ENCODE results near the gene FREM1. TPM values are rescaled to one million over a fixed set of nuclear protein-coding genes. Genes with fewer than 3 reads are reported as not detected.
"Not testable (repeated sequence)": the region's sequence is repeated elsewhere in the genome, so short reads cannot be mapped to it uniquely, and the experiment has no call there.

The FREM1 gene
- polyA plus RNA-seq, 2 donors: 0.13 to 0.18 TPM

DNA sequence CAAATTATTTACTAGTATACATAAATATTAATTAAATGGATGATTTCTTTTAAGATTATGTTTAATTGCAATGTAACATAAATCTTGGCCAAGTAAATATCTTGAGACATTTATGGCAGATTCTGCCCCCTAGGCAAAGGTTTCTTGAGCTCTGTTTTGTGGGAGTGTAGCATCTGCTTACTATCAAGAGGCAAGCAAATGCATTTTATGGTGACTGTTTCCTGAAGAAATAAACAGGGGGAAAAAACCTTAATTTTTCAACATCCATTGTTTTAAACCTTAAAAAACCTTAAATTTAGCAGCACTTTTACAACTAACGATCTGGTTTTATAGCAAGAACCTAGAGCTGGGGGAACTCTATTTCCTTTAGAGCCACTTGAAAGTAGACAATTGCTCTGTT, 25.7 kb upstream of the FREM1 start:
- Histone ChIP-seq H3K9me3 (ENCODE audit: control insufficient read depth in 2 of 2, insufficient read depth in 1 of 2, low read depth in 1 of 2, low read length in 1 of 2) (no peaks in the 10 kb centered on the region), H3K4me3 (ENCODE audit: low read depth in 1 of 2, low read length in 2 of 2) (no peak overlapping the region), H3K36me3 (ENCODE audit: control insufficient read depth in 2 of 2, insufficient read depth in 2 of 2, low read length in 1 of 2) (no peaks in the 10 kb centered on the region), H3K27ac (ENCODE audit: low read depth in 2 of 2, low read length in 1 of 2) (no peak overlapping the region), H3K4me1 (ENCODE audit: control insufficient read depth in 2 of 2, insufficient read depth in 2 of 2, low read length in 1 of 2) (no peaks in the 10 kb centered on the region), H3K27me3 (ENCODE audit: control insufficient read depth in 1 of 2, insufficient read depth in 2 of 2, low read length in 2 of 2) (no peaks in the 10 kb centered on the region)
- WGBS, 2 donors: 89 to 90% methylated on average over 1 of the region's 1 CpG

DNA sequence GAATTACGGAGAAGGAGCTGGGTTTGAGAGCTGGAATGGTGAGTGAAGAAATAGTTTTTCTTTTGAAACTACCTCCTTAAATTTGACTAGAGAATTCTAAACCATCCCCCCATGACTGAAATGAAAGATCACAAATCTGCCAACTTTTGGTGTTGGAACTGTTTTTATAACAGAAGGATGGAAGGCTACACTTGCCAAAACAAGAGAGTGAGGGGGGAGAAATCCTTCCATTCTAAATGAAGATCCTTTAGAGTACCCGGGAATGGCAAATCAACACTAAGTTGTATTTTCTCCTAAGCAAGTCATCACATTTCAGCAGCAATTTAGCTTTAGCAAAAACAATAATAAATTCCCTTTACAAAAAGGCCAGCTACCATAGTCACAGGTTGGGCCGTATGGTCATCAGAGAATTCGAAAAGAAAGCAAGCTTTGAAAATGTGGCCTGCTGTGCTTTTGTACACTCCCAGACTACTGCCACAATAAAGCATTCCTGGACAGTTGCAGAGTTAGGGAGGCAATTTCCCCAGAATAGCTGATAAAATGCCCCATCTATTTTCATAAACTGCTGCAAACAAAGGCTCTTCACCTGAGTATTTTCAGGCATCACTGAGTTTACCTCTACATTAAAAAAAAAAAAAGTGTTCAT, 25.0 kb upstream of the FREM1 start:
- Histone ChIP-seq H3K27me3 (ENCODE audit: control insufficient read depth in 1 of 2, insufficient read depth in 2 of 2, low read length in 2 of 2) (no peaks in the 10 kb centered on the region), H3K4me3 (ENCODE audit: low read depth in 1 of 2, low read length in 2 of 2) (no peak overlapping the region)

DNA sequence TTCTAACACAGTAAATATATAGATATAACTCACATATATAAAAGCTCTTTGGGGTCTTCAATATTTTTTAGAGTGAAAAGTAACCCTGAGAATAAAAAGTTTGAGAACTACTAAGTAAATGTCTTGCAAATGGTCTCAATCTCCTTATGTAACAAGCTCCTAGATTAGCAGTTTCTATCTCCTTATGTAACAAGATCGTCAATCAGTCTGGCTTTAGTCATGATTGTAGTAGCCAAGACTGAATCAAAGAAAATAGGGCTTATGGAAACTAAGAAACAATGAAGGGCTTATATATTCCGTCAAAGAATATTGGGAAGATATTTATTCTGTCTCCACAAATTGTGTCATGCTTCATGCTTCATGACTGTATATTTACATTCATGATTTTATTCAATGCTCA, 22.4 kb upstream of the FREM1 start:
- H3K27me3 ChIP-seq (ENCODE audit: control insufficient read depth in 1 of 2, insufficient read depth in 2 of 2, low read length in 2 of 2): no peaks in the 10 kb centered on the region
- WGBS, 2 donors: 53 to 60% methylated on average over 2 of the region's 2 CpGs
- H3K36me3 ChIP-seq (ENCODE audit: control insufficient read depth in 2 of 2, insufficient read depth in 2 of 2, low read length in 1 of 2): no peaks in the 10 kb centered on the region
- no peak overlapping the region for H3K27ac ChIP-seq (ENCODE audit: low read depth in 2 of 2, low read length in 1 of 2)
- H3K4me3 ChIP-seq (ENCODE audit: low read depth in 1 of 2, low read length in 2 of 2): no peak overlapping the region
- H3K4me1 ChIP-seq (ENCODE audit: control insufficient read depth in 2 of 2, insufficient read depth in 2 of 2, low read length in 1 of 2): no peaks in the 10 kb centered on the region
- no peaks in the 10 kb centered on the region for H3K9me3 ChIP-seq (ENCODE audit: control insufficient read depth in 2 of 2, insufficient read depth in 1 of 2, low read depth in 1 of 2, low read length in 1 of 2)

More for the DNA sequence above, 25.0 kb upstream of the FREM1 start:
- Histone ChIP-seq H3K4me1 (ENCODE audit: control insufficient read depth in 2 of 2, insufficient read depth in 2 of 2, low read length in 1 of 2) (no peaks in the 10 kb centered on the region), H3K36me3 (ENCODE audit: control insufficient read depth in 2 of 2, insufficient read depth in 2 of 2, low read length in 1 of 2) (no peaks in the 10 kb centered on the region), H3K9me3 (ENCODE audit: control insufficient read depth in 2 of 2, insufficient read depth in 1 of 2, low read depth in 1 of 2, low read length in 1 of 2) (no peaks in the 10 kb centered on the region), H3K27ac (ENCODE audit: low read depth in 2 of 2, low read length in 1 of 2) (no peak overlapping the region)
- WGBS, 2 donors: 81 to 83% methylated on average over 4 of the region's 4 CpGs

DNA sequence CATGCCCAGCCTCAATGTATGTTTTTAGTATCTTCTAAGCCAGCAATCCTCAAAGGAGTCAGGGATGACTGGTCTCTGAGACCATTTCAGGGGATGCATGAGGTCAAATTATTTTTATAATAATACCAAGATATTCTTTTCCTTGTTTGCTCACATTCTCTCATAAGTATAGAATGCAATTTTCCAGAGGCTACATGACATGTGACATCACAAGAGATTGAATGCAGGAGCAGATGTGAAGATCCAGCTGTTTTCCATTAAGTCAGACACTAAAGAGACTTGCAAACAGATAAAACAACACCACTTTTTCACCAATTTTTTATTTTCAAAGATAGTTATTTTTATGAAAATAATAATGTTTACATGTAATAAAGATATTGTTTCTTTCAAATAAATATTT, 22.0 kb upstream of the FREM1 start:
- no peaks in the 10 kb centered on the region for H3K4me1 ChIP-seq (ENCODE audit: control insufficient read depth in 2 of 2, insufficient read depth in 2 of 2, low read length in 1 of 2)

DNA sequence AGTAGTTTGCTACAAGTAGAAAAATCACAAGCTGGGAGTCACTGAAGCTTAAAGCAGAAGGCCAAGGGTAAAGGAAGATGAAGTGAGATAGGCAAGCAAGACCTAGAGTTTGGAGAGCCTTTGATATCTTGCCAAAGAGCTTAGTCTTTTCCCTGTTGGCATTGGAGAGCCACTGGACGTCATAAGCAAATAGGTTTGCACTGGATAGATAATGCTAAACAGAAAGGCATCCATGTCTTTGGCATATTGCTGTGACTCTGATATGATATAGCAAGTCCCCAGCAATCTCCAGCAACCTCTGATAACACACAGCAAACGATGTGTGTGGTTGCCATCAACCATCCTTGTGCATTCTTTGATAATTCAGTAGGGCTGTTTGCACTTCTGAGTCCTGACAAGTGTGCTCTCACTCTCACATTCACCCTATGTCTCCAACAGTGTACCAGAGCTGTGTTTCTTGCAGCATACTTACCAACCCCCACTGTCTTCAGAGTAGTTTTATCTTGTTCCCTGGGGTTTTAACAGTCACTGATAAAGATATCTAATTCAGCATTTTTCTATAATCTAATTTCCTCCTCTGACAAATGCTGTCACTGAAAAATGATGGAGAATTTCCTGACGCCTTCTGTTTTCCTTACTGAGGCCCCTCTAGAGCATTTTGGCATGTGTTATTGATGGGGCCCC, 16.9 kb upstream of the FREM1 start:
- 44 to 47% methylated on average over 3 of the region's 3 CpGs for WGBS, 2 donors

More for the DNA sequence above, 22.0 kb upstream of the FREM1 start:
- H3K27me3 ChIP-seq (ENCODE audit: control insufficient read depth in 1 of 2, insufficient read depth in 2 of 2, low read length in 2 of 2): no peaks in the 10 kb centered on the region
- H3K27ac ChIP-seq (ENCODE audit: low read depth in 2 of 2, low read length in 1 of 2): no peak overlapping the region
- H3K36me3 ChIP-seq (ENCODE audit: control insufficient read depth in 2 of 2, insufficient read depth in 2 of 2, low read length in 1 of 2): no peaks in the 10 kb centered on the region
- H3K9me3 ChIP-seq (ENCODE audit: control insufficient read depth in 2 of 2, insufficient read depth in 1 of 2, low read depth in 1 of 2, low read length in 1 of 2): no peaks in the 10 kb centered on the region
- no peak overlapping the region for H3K4me3 ChIP-seq (ENCODE audit: low read depth in 1 of 2, low read length in 2 of 2)

DNA sequence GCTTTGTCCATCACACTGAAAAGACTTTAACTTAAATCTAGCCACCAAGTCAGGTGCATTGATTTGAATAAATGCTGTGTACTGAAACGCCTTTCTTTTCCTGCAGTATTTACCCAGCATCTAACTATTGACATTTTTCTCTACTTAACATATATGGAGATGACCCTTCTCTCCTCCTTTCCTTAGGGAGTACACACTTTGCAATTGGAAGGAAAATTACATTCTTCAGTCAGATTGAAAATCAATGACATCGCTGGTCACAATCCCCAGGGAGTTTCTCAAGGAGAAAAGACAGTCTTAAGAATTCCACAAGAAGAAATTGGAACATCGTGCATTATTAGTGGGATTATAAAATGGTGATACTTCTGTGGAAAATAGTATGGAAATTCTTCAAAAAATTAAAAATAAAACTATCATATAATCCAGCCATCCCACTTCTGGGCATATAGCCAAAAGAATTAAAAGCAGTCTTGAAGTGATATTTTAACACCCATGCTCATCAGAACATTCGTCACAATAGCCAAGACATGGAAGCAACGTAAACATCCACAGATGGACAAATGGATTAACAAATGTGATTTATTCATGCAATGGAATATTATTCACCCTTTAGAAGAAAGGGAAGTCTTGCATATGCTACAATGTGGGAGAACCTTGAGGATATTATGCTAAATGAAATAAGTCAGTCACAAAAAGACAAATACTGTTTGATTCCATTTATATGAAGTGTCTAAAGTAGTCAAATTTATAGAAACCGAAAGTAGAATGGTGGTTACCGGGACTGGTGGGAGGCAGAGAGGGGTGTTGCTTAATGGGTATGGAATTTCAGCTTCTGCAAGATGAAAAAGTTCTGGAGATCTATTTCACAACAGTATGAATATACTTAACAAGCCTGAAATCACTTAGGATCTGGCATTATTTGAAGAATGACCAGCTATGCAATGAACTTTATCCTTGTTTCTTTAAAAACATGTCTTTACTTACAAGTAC, 14.3 kb upstream of the FREM1 start:
- WGBS, 2 donors: 58 to 66% methylated on average over 7 of the region's 7 CpGs
- no peaks in the 10 kb centered on the region for H3K9me3 ChIP-seq (ENCODE audit: control insufficient read depth in 2 of 2, insufficient read depth in 1 of 2, low read depth in 1 of 2, low read length in 1 of 2)
- no peak overlapping the region for H3K4me3 ChIP-seq (ENCODE audit: low read depth in 1 of 2, low read length in 2 of 2)
- no peaks in the 10 kb centered on the region for H3K36me3 ChIP-seq (ENCODE audit: control insufficient read depth in 2 of 2, insufficient read depth in 2 of 2, low read length in 1 of 2)
- no peaks in the 10 kb centered on the region for H3K27me3 ChIP-seq (ENCODE audit: control insufficient read depth in 1 of 2, insufficient read depth in 2 of 2, low read length in 2 of 2)
- H3K27ac ChIP-seq (ENCODE audit: low read depth in 2 of 2, low read length in 1 of 2): no peak overlapping the region
- H3K4me1 ChIP-seq (ENCODE audit: control insufficient read depth in 2 of 2, insufficient read depth in 2 of 2, low read length in 1 of 2): no peaks in the 10 kb centered on the region

More for the DNA sequence above, 16.9 kb upstream of the FREM1 start:
- Histone ChIP-seq H3K36me3 (ENCODE audit: control insufficient read depth in 2 of 2, insufficient read depth in 2 of 2, low read length in 1 of 2) (no peaks in the 10 kb centered on the region), H3K4me1 (ENCODE audit: control insufficient read depth in 2 of 2, insufficient read depth in 2 of 2, low read length in 1 of 2) (no peaks in the 10 kb centered on the region), H3K9me3 (ENCODE audit: control insufficient read depth in 2 of 2, insufficient read depth in 1 of 2, low read depth in 1 of 2, low read length in 1 of 2) (no peaks in the 10 kb centered on the region), H3K4me3 (ENCODE audit: low read depth in 1 of 2, low read length in 2 of 2) (no peak overlapping the region), H3K27ac (ENCODE audit: low read depth in 2 of 2, low read length in 1 of 2) (no peak overlapping the region), H3K27me3 (ENCODE audit: control insufficient read depth in 1 of 2, insufficient read depth in 2 of 2, low read length in 2 of 2) (no peaks in the 10 kb centered on the region)

DNA sequence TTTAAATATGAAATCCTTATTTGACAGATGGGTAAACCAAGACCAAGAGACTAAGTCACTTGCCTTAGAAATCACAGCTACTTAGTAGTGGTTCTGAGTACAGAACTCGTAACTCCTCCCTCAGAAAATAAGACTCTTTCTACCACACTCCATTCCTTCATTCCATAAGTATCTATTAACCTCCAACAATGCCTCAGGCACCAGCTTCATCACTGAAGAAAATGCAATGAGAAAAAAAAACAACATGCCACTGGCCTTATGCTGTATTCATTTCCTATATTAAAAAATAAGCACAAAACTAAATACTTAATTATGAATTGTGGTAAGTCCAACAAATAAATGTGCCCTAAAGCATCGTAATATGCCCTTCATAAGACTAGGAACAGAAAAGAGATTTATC, 13.5 kb upstream of the FREM1 start:
- H3K9me3 ChIP-seq (ENCODE audit: control insufficient read depth in 2 of 2, insufficient read depth in 1 of 2, low read depth in 1 of 2, low read length in 1 of 2): no peaks in the 10 kb centered on the region
- H3K4me3 ChIP-seq (ENCODE audit: low read depth in 1 of 2, low read length in 2 of 2): no peak overlapping the region
- no peaks in the 10 kb centered on the region for H3K36me3 ChIP-seq (ENCODE audit: control insufficient read depth in 2 of 2, insufficient read depth in 2 of 2, low read length in 1 of 2)
- H3K4me1 ChIP-seq (ENCODE audit: control insufficient read depth in 2 of 2, insufficient read depth in 2 of 2, low read length in 1 of 2): no peaks in the 10 kb centered on the region
- WGBS, 2 donors: 76 to 83% methylated on average over 2 of the region's 2 CpGs
- no peaks in the 10 kb centered on the region for H3K27me3 ChIP-seq (ENCODE audit: control insufficient read depth in 1 of 2, insufficient read depth in 2 of 2, low read length in 2 of 2)
- no peak overlapping the region for H3K27ac ChIP-seq (ENCODE audit: low read depth in 2 of 2, low read length in 1 of 2)

DNA sequence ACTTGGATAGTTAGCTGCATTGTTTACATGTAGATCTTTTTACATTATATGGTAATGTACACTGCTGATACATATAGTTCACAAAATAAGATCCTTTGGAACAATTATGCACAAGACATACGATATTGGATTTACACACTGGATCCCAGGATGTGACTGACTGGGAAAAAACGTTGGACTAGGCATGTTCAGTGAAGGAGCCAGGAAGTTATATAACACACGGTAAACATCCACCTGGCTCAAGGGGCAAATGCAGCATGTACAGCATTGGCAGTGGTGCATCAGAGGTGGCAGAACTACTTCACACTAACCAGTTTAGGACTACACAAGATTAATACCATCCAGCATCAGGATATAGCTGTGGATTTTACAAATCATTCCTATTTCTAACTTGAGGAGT, 10.6 kb upstream of the FREM1 start:
- not testable (repeated sequence) for H3K4me3 ChIP-seq (ENCODE audit: low read depth in 1 of 2, low read length in 2 of 2); H3K4me1 ChIP-seq (ENCODE audit: control insufficient read depth in 2 of 2, insufficient read depth in 2 of 2, low read length in 1 of 2); H3K27me3 ChIP-seq (ENCODE audit: control insufficient read depth in 1 of 2, insufficient read depth in 2 of 2, low read length in 2 of 2); H3K9me3 ChIP-seq (ENCODE audit: control insufficient read depth in 2 of 2, insufficient read depth in 1 of 2, low read depth in 1 of 2, low read length in 1 of 2); H3K36me3 ChIP-seq (ENCODE audit: control insufficient read depth in 2 of 2, insufficient read depth in 2 of 2, low read length in 1 of 2); H3K27ac ChIP-seq (ENCODE audit: low read depth in 2 of 2, low read length in 1 of 2)
- WGBS, 2 donors: 35 to 47% methylated on average over 3 of the region's 3 CpGs

DNA sequence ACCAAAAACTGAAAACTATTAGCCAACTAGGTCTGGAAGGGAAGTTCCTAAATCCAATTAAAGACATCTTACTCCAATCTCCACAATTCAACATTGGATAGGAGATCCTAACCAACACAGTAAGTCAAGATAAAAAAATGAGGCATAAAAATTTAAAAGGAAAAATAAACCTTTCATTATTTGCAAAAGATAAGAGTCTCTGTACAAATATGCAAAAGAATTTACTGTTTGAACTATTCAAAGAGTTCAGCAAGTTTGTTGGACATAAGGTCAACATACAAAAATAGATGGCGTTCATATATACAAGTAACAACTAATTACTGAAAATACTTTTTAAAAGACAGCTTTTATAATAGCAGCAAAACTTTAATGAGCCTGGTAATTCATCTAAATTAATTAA, 3.1 kb upstream of the FREM1 start:
- Histone ChIP-seq H3K4me1 (ENCODE audit: control insufficient read depth in 2 of 2, insufficient read depth in 2 of 2, low read length in 1 of 2) (no peaks in the 10 kb centered on the region), H3K4me3 (ENCODE audit: low read depth in 1 of 2, low read length in 2 of 2) (no peak overlapping the region), H3K9me3 (ENCODE audit: control insufficient read depth in 2 of 2, insufficient read depth in 1 of 2, low read depth in 1 of 2, low read length in 1 of 2) (no peaks in the 10 kb centered on the region), H3K36me3 (ENCODE audit: control insufficient read depth in 2 of 2, insufficient read depth in 2 of 2, low read length in 1 of 2) (no peaks in the 10 kb centered on the region), H3K27ac (ENCODE audit: low read depth in 2 of 2, low read length in 1 of 2) (no peak overlapping the region), H3K27me3 (ENCODE audit: control insufficient read depth in 1 of 2, insufficient read depth in 2 of 2, low read length in 2 of 2) (no peaks in the 10 kb centered on the region)
- 84 to 96% methylated on average over 1 of the region's 1 CpG for WGBS, 2 donors
